CD14-positive monocyte (primary cell): ENCODE results near the gene GPC6. TPM values are rescaled to one million over a fixed set of nuclear protein-coding genes. Genes with fewer than 3 reads are reported as not detected.

Experiments
- DNase-seq, 3 donors: peaks; one replicate each; pipeline ENCODE4 v3.0.0-alpha.2; 2011 to 2022
- H2AFZ ChIP-seq: 2 replicates; pipeline ENCODE4 v1.6.0; 2012; ENCODE audit warnings: mild to moderate bottlenecking, low read depth, low read length, inconsistent platforms; ENCODE audit not compliant: insufficient read depth, poor library complexity, severe bottlenecking
- H3K27ac ChIP-seq, 2 donors: 1 replicate in 1 of 2; 2 replicates in 1 of 2; pipeline ENCODE4 v1.5.1; 2012 to 2013; ENCODE audit warnings: low read length in 2 of 2, control low read depth in 1 of 2, inconsistent platforms in 1 of 2, low read depth in 1 of 2, mild to moderate bottlenecking in 1 of 2
- H3K27me3 ChIP-seq, 2 donors: one replicate each; pipeline versions ENCODE4 v1.6.0 to v1.6.1; 2011 to 2013; ENCODE audit warnings: low read length in 2 of 2; ENCODE audit not compliant: control insufficient read depth in 2 of 2, insufficient read depth in 2 of 2
- H3K36me3 ChIP-seq, 2 donors: replicated peaks in 1 of 2; 1 replicate in 1 of 2; 2 replicates in 1 of 2; pipeline versions ENCODE4 v1.5.1 to v1.6.1; 2012 to 2013; ENCODE audit warnings: low read length in 2 of 2, control low read depth in 1 of 2, inconsistent platforms in 1 of 2, mild to moderate bottlenecking in 1 of 2; ENCODE audit not compliant: insufficient read depth in 2 of 2, control insufficient read depth in 1 of 2
- H3K4me1 ChIP-seq, 2 donors: 1 replicate in 1 of 2; 2 replicates in 1 of 2; pipeline versions ENCODE4 v1.5.1 to v1.6.1; 2012 to 2013; ENCODE audit warnings: low read length in 2 of 2, control low read depth in 1 of 2, inconsistent platforms in 1 of 2, mild to moderate bottlenecking in 1 of 2, moderate library complexity in 1 of 2; ENCODE audit not compliant: insufficient read depth in 2 of 2, control insufficient read depth in 1 of 2
- H3K4me2 ChIP-seq: replicated peaks from 2 replicates; pipeline ENCODE3; 2012; ENCODE audit warnings: low read length, moderate library complexity, mild to moderate bottlenecking; ENCODE audit not compliant: poor library complexity, severe bottlenecking; ENCODE audit errors: extremely low read depth
- H3K4me3 ChIP-seq, 3 experiments: fragments of 200-600 bp in 1 of 3; sonication (generic) in 1 of 3; replicated peaks in 1 of 3; 1 replicate in 2 of 3; 2 replicates in 1 of 3; pipeline ENCODE4 v1.5.1; 2011 to 2013; ENCODE audit warnings: low read length in 3 of 3, mild to moderate bottlenecking in 3 of 3, control low read depth in 2 of 3, low read depth in 2 of 3, inconsistent platforms in 1 of 3, moderate library complexity in 1 of 3
- H3K79me2 ChIP-seq: 2 replicates; pipeline ENCODE4 v1.6.0; 2012; ENCODE audit warnings: mild to moderate bottlenecking, control low read depth, inconsistent platforms, low read length, moderate library complexity; ENCODE audit not compliant: insufficient read depth
- H3K9ac ChIP-seq: 2 replicates; pipeline ENCODE4 v1.6.0; 2017; ENCODE audit warnings: low read length, mild to moderate bottlenecking; ENCODE audit not compliant: insufficient read depth, poor library complexity, severe bottlenecking
- H3K9me3 ChIP-seq, 2 donors: replicated peaks in 1 of 2; 1 replicate in 1 of 2; 2 replicates in 1 of 2; pipeline versions ENCODE4 v1.5.1 to v1.6.1; 2012 to 2013; ENCODE audit warnings: low read length in 2 of 2, control low read depth in 1 of 2; ENCODE audit not compliant: control insufficient read depth in 1 of 2, insufficient read depth in 1 of 2
- H4K20me1 ChIP-seq: 2 replicates; pipeline ENCODE4 v1.6.0; 2012; ENCODE audit warnings: mild to moderate bottlenecking, low read length, control low read depth, moderate library complexity; ENCODE audit not compliant: insufficient read depth
- H3K27ac Mint-ChIP-seq, 7 donors: one replicate each; pipeline ENCODE4 v1.8.0; 2020; ENCODE audit warnings: mild to moderate bottlenecking in 7 of 7, mixed read lengths in 7 of 7, moderate library complexity in 6 of 7, inconsistent platforms in 2 of 7
- H3K27me3 Mint-ChIP-seq, 3 donors: one replicate each; pipeline ENCODE4 v1.8.0; 2021 to 2022; ENCODE audit warnings: low read depth in 3 of 3, mild to moderate bottlenecking in 3 of 3, mixed read lengths in 3 of 3, moderate library complexity in 3 of 3, inconsistent platforms in 1 of 3
- H3K36me3 Mint-ChIP-seq, 2 donors: one replicate each; pipeline ENCODE4 v1.8.0; 2020; ENCODE audit warnings: mixed read lengths in 2 of 2, inconsistent platforms in 1 of 2, mild to moderate bottlenecking in 1 of 2
- H3K4me1 Mint-ChIP-seq: one replicate; pipeline ENCODE4 v1.8.0; 2020; ENCODE audit warnings: mild to moderate bottlenecking, mixed read lengths
- H3K4me3 Mint-ChIP-seq, 2 donors: one replicate each; pipeline ENCODE4 v1.8.0; 2020; ENCODE audit warnings: mild to moderate bottlenecking in 2 of 2, mixed read lengths in 2 of 2, moderate library complexity in 1 of 2
- H3K9me3 Mint-ChIP-seq, 7 donors: one replicate each; pipeline ENCODE4 v1.8.0; 2020 to 2022; ENCODE audit warnings: mixed read lengths in 7 of 7, mild to moderate bottlenecking in 6 of 7, moderate library complexity in 6 of 7, inconsistent platforms in 2 of 7
- WGBS: methylation state at CpG from one replicate; pipeline ENCODE4 v1.1.5; 2013; ENCODE audit warnings: missing lambda C conversion rate; ENCODE audit not compliant: insufficient coverage; 5-methylcytosine and 5-hydroxymethylcytosine counted together
- intact Hi-C, 2 donors: fragments of 100-400 bp; cut with micrococcal nuclease; formaldehyde crosslinking; loops; one replicate each; pipeline versions ENCODE4 v1.15.0 to v1.15.1; 2023
- polyA plus RNA-seq, 3 donors: library from polyadenylated mRNA; depleted of rRNA in 1 of 3; unstranded in 2 of 3; stranded (reverse) in 1 of 3; fragments of 300-500 nt in 2 of 3; fragments of >200 nt in 1 of 3; fragmentation: Illumina TruSeq in 2 of 3; gene quantifications; 1 replicate in 2 of 3; 2 replicates in 1 of 3; pipeline ENCODE4 v1.2.3, GENCODE V29; 2012 to 2021
- TF ChIP-seq, protein P1 (sequence below): fragments of 200-600 bp; IDR thresholded peaks from one replicate; pipeline ENCODE4 v1.8.0; 2022; ENCODE audit warnings: antibody characterized with exemption, mild to moderate bottlenecking

GPC6 gene
- polyA plus RNA-seq, 3 donors, result not detected

DNA sequence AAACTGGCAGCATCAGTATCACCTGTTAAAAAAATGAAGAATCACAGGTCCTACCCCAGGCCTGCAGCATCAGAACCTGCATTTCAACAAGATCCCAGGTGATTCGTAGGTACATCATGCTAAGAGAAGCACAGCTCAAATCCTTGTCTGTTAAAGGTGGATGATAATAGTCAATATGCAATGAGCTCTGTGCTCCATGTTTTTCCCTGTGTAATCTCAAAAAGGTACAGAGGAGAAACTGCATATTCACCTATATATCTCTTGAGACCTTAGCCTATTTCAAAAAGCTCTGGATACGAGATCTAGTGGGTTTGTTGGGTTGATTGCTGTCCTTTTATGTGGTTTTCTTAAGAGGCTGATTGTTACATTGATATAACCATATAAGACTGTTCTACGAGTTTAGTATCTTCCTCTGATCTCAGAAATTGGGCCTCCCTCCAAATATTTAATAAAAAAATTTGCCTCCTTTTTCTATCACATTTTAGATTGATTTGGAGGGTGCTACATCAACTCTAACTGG lies 1104.0 kb downstream of the GPC6 start:
- intact Hi-C loops, result no loop called here
- Histone ChIP-seq H3K79me2 (no peaks in the 10 kb centered on the region), H2AFZ (no peak overlapping the region), H3K36me3 (no peaks in the 10 kb centered on the region), H4K20me1 (no peaks in the 10 kb centered on the region), H3K4me2 (no peak overlapping the region), H3K4me1 (peaks cover 0 to 19% of the 10 kb centered on the region in 2 donors), H3K9me3 (no peaks in the 10 kb centered on the region), H3K27me3 (no peaks in the 10 kb centered on the region), H3K27ac (no peak overlapping the region), H3K9ac (no peak overlapping the region), H3K4me3 (no peak overlapping the region)
- Mint-ChIP-seq H3K4me1 (peaks cover 2% of the 10 kb centered on the region), H3K27ac (no peak overlapping the region), H3K36me3 (no peaks in the 10 kb centered on the region), H3K9me3 (peaks cover 0 to 1% (median 0%) of the 10 kb centered on the region in 7 donors), H3K27me3 (peaks cover 0 to 1% (median 0%) of the 10 kb centered on the region in 3 donors), H3K4me3 (no peak overlapping the region)
- no CpG with 5 or more reads among the region's 3 CpGs for WGBS
- TF ChIP-seq, protein P1, sequence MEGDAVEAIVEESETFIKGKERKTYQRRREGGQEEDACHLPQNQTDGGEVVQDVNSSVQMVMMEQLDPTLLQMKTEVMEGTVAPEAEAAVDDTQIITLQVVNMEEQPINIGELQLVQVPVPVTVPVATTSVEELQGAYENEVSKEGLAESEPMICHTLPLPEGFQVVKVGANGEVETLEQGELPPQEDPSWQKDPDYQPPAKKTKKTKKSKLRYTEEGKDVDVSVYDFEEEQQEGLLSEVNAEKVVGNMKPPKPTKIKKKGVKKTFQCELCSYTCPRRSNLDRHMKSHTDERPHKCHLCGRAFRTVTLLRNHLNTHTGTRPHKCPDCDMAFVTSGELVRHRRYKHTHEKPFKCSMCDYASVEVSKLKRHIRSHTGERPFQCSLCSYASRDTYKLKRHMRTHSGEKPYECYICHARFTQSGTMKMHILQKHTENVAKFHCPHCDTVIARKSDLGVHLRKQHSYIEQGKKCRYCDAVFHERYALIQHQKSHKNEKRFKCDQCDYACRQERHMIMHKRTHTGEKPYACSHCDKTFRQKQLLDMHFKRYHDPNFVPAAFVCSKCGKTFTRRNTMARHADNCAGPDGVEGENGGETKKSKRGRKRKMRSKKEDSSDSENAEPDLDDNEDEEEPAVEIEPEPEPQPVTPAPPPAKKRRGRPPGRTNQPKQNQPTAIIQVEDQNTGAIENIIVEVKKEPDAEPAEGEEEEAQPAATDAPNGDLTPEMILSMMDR, result no peak
- DNase-seq, result no peak

DNA sequence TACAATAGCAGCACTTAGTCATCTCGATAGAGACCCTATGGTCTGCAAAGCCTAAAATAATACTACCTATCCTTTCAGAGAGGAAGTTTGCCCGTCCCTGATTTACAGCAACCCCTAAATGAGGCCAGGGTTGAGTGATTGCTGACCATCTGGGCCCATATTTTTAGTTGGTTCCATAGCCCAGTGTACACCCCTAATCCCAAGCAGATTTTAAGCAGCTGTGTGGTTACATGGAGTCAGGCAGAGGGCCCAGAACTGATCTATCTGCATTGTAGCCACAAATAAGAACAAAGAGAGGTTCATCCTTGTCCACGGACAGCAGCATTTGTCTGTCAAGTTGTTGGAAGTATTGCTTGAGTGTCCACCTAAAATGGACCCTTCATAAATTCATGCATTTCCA lies 1104.7 kb downstream of the GPC6 start:
- no peaks in the 10 kb centered on the region for H3K36me3 Mint-ChIP-seq
- intact Hi-C loops, result no loop called here
- H3K9me3 ChIP-seq, result no peaks in the 10 kb centered on the region
- WGBS, result 100% methylated on average over 1 of the region's 3 CpGs
- H3K4me1 ChIP-seq, result peaks cover 0 to 19% of the 10 kb centered on the region in 2 donors
- no peak for DNase-seq
- H3K4me3 ChIP-seq, result no peak overlapping the region
- no peaks in the 10 kb centered on the region for H3K36me3 ChIP-seq
- TF ChIP-seq, protein P1, result no peak
- peaks cover 0 to 1% (median 0%) of the 10 kb centered on the region in 3 donors for H3K27me3 Mint-ChIP-seq
- H3K79me2 ChIP-seq, result no peaks in the 10 kb centered on the region
- no peak overlapping the region for H3K4me2 ChIP-seq
- no peak overlapping the region for H3K4me3 Mint-ChIP-seq
- no peak overlapping the region for H2AFZ ChIP-seq
- H3K4me1 Mint-ChIP-seq, result peaks cover 2% of the 10 kb centered on the region
- H4K20me1 ChIP-seq, result no peaks in the 10 kb centered on the region
- no peak overlapping the region for H3K9ac ChIP-seq
- H3K27ac Mint-ChIP-seq, result peak overlapping the region in 1 of 7 donors; percentile 22
- H3K9me3 Mint-ChIP-seq, result peaks cover 0 to 1% (median 0%) of the 10 kb centered on the region in 7 donors
- H3K27me3 ChIP-seq, result no peaks in the 10 kb centered on the region
- no peak overlapping the region for H3K27ac ChIP-seq
